ENCODE data around the gene ZBTB7C.

Gene ZBTB7C

DNA sequence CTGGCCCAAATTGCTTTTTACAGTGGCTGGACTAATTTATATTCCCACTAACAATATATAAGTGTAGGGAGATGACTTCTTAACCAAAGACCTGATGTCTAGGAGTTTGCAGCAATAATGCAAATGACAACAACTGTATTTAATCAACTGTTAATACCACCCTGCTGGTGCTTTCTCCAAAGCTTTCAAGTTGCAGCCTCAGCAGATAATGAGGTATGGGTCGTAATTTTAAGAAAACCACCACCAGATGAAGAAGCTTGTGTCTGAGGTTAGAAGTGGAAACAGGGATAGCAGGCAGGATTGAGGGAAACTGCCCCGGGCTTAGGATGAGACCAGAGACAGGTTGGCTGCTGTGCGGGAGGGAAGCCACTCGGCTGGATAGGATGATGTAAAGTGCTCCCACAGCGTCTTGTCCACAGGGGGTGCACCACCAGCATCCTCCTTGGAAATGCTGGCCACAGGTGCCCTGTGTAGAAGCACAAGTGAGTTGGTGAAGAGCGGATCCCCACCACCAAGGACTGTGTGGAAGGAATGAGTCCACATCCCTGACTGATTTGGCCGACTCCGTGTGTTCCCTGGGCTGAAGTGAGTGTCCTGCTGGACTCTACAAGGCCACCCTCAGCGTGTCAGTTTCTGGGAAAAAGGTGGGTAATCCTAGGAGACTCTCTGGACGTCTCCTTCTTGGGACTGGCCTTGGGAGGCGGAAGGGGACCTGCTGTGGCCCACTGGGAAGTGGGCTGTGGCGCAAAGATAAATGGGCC lies 402.6 kb downstream of the ZBTB7C start:
- DNase-seq, result no peak

DNA sequence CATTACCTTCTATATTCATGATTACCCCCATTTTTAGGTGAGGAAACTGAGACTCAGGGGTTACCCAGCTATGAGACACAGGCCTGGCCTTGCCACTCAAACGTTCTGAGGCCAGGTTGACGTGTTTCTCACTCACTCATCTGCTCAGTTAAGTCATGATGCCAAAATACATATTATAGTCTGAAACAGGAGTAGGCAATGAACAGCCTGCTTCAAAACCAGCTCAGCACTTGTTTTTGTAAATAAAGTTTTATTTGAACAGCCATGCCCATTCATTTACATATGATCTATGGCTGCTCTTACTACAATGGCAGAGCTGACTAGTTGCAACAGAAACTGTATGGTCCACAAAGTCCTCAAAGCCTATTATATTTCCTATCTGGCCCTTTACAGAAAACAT lies 404.6 kb downstream of the ZBTB7C start:
- DNase-seq, result no peak

DNA sequence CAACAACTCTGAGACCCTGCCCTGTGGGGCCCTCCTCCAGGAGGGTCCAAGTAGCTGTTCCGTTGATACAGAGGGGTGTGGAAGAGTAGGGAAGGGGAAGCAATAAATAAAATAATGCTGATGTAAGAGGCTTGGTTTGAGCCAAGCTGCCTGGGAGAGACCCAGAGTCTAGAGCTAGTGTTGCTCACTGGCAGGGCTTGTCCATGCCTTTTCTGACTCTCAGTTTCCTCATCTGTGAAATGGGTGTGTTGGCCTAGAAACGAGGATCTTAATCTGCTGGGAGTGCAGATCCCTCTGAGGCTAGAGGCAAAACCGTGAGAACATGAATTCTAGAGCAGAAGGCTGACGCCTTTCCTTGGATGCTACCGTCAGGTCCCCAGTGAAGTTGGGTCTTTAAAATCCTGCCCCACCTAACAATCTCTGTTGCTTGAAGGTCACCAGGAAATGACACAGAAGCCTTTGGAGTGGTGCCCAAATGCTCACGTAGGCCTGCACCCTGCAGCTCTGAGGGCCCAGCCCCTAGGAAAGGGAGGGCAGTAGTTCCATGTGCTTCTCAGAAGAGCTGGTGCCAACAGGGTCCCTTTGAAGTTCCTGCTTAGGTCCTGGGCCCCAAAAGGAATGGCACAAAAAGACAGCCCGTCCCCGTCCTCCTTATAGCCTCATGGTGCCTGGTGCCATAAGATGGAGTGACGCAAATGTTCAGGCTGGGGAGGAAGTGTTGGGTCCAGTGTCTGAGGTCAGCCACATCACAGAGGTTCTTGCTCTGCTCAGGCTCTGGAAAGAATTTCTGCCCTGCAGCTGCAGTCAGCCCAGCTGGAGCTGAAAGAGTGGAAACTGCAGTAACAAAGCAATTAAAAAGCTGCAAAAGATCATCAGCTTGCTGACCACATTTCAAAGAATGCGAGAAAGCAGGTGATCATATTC lies 405.5 kb downstream of the ZBTB7C start:
- DNase-seq, result no peak

DNA sequence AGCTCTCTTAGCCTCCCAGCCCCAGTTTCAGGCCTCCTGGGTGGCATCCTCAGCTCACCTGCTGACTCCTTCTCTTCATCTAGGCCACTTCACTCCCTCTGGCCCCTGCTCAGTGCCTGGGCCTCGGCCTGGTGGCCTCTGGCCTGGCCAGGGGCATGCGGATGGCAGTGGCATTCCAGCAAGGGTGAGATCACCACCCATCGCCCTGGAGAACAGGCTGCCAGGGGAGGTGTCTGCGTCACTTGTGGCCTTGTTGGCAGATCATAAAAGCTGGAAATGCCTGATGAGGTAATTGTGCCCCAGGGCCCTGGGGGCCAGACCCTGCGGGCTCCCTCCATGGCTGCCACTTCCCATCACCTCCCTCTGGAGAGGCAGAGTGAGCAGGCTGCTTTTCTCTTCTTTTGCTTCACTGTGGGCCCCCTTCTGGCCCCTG lies 406.2 kb downstream of the ZBTB7C start:
- DNase-seq, result no peak

DNA sequence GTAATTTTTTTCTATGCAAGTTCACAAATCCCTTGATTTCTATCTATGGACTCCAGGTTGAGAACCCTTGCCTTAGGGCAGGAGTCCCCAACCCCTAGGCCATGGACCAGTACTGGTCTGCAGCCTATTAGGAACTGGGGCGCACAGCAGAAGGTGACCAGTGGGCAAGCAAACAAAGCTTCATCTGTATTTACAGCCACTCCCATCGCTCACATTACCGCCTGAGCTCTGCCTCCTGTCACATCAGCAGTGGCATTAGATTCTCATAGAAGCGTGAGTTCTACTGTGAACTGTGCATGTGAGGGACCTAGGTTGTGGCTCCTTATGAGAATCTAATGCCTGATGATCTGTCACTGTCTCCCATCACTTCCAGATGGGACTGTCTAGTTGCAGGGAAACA lies 408.5 kb downstream of the ZBTB7C start:
- no peak for DNase-seq

DNA sequence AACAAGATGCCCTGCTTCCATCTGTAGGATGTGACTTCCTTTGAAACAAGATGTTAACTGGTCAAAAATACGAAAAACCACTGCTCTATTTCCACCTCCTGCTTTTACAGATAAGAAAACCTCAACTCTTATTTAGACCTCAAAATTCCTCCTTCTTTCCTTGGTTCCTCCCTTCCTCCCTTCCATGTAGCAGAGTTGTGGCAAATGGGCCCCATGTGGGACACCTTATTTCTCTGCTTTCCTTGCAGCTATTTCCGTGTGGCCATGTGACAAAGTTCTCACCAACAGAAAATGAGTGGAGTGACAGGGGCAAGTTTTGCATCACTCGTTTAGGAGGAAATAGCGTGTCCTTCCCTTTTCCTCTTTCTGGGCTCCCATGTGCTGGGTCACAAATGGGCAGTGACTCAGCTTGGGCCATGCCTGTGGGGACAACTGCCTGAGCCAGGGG lies 409.4 kb downstream of the ZBTB7C start:
- DNase-seq, result no peak

DNA sequence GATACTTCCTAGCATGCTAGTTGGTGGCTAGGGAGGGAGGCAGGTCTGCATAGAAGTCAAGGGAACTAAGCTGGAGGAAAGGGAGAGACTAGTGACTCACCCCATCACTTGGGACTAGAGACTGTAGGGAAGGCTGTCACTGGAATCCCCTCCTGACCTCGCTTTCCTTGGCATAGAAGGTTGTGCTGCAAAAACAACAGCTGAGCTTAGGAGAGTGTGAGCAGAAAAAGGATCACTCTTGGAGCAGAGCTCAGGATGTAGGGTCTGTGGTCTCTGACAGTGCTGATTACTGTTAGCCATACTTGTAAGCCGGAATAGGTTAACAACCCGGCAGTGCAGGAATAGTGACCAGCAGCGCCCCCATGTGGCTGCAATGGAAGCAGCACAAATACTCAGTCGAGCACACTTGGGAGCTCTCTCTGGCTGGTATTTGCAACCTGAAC lies 411.8 kb downstream of the ZBTB7C start:
- no peak for DNase-seq

DNA sequence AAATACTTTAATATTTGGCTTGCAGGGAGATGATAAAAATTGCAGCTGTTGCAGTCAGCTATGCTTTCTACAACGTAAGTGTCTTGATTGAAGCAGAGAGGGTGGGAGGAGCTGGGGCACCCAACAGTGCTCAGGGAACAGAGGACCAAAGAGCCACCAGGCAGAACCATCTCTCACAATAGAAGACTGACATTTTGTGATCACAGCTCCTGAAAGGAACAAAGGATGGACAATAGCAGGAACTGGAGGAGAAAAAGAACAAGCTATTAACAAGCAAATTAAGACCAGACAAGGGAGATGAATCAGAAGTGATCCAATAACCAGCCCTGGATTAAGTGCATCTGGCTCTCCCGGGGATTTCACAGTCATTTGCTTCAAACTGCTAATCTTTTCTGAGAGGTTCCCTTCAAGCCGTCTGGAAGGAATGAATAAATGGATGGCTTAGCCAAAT lies 413.1 kb downstream of the ZBTB7C start:
- no peak for DNase-seq

DNA sequence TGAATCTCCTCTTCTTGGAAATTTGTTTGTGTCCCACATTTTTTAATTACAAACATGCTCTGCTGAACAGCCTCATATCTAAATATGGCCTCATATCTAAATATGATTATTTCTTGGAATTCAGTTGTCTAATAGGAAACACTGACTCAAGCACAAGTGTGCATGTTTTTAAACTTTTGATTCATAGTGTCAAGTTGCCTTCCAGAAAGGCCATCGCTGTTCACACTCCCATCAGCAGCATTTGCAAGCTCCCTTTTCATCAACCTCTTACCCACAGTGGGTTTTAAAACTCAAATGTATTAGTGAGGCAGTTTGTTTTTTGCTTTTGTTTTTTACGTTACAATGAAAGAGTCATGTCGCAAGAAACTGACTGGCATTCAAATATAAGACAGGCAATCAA lies 413.5 kb downstream of the ZBTB7C start:
- no peak for DNase-seq

DNA sequence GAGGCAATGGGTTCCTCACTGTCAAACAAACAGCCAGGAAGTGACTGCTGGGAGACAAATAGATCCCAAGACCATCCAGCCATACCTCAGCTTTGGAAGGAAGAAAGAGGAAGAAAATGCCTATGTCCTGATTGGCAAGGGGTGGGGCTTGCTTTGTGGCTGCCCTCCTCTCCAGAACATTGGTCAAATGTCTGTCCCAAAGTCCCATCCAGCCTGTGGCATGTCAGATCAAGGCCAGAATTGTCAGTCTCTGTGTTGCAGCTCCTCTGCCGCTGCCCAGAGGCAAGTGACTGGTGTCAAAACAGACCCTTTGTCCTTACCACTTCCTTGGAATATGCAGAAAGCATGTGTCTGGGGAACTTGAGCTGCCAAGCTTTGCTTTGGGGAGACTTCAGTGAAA lies 415.8 kb downstream of the ZBTB7C start:
- no peak for DNase-seq

DNA sequence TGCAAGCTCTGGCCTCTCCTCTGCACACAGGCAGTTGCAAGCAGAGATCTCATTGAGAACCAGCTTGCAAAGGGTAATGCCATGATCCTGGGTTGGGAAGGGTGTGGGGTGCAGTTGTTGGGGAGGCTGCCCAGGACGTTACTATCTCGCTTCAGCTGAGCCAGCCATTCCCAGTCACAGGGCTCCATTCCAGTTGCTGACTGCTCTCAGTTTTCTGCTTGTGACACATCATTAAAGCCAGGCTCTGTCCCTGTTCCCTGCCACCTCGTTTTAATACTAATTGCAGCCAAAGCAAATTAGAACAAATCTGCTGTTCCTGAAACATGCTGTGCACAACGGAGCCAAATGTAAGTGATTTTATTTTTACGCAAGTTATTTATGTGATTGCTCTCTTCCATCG lies 416.2 kb downstream of the ZBTB7C start:
- no peak for DNase-seq

DNA sequence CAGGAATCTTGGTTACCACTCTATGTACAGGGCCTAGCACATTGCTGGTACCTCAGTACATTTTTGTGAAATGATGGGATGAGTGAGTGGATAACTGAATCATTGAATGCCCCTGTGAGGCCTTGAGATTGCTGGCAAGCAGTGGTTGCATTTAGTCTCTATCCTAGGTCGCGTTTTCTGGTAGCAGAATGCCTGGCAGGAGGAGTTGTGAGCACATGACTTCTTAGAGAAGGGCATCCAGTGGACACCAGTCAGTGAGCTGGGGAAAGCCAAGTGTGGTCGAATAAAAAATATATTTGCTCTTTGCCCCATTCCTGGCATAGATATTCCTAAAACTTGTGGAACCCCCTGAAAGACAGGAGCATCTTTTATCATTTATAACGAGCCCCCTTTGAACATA lies 416.9 kb downstream of the ZBTB7C start:
- no peak for DNase-seq

DNA sequence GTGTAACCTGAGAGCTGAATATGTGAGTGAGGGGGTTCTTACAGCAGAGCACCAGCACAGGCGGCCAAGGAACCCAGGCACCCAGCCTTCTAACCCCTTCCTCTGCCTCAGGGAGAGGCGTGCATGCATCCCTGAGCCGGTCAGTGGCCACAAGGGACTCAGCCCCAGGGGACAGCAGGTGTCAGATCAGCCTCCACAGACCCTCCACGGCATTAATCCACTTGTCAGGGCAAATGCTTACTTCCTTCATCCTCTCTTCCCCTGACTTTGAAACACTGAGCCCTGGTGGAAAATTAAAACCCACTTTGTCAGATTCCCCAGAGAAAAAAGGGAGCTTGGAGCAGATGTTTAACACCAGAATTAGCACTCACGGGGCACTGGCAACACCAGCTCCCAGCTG lies 418.2 kb downstream of the ZBTB7C start:
- DNase-seq, result no peak

DNA sequence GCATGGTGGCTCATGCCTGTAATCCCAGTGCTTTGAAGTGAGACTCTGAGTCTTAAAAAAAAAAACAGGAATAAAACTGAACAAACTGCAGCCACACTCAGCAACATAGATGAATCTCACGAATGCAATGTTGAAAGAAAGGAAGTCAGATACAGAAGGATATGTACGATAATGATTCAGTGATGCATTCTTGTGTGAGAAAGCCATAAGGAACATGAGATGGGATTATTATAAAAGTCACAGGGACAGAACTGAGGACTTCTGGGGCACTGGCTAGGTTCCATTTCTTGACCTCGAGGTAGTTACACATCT lies 421.8 kb downstream of the ZBTB7C start:
- no peak for DNase-seq

DNA sequence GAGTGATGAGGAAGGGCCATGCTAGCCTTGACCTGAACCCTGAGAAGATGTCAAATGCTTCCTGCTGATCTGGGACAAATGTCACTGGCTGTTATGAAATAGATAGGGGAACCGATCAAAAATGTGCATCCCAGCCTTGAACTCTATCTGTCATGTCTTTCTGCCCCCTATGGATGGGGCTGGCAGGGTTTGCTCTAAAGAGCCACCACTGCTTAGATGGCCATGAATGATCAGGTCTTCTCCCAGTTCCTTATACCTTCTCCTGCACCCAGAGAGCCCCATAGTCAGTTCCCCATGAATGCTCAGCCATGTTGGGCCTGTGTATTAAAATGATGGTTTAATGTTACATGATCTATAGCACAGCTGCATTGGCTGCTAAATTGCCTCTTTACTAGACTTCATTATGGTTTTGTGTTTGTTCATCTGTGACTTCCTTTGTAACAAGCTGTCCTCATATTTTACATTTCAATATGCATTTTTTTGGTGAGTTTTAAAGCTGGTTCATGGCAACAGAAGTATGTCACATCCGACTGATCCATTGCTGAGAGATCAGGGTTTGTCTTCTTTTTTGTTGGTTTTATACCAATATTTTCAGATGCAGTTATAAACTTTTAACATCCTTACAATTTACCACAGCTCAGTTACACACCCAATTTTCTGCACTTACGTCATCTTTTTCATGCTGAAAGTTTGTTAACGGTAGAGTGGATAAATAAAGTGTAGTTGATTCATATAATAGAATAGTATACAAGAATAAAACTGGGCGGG lies 422.4 kb downstream of the ZBTB7C start:
- DNase-seq, result no peak

DNA sequence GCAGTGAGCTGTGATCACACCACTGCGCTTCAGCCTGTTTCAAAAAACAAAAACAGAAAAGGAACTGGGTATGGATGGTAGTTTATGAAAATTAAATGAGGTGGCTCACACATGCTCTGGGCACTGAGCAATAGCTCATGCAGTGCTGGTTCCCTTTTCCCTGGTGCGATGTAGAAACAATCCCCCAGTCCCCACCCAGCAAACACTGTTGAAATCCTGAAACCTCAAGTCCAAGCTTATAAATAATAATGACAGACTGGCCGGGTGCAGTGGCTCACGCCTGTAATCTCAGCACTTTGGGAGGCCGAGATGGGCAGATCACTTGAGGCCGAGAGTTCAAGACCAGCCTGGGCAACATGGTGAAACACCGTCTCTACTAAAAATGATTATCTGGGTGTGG lies 423.3 kb downstream of the ZBTB7C start:
- no peak for DNase-seq

DNA sequence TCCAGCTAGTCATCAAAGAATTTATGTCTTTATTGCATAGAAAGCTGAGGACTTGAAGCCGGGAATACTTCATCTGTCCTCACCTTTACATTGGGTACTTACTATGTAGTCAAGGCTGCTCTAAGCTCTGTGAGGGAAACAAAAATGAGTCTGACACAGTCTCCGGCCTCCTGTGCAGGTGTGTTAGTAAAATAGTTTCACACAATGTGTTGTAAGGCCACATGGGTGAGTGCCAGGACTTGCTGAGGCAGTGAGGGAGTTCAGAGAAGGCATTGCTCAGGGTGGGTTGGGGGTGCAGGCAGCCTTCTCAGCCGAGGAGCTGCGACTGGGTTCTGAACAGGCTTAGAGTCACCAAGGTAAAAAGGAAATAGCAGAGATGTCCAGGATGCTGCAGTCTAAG lies 424.2 kb downstream of the ZBTB7C start:
- DNase-seq, result no peak

DNA sequence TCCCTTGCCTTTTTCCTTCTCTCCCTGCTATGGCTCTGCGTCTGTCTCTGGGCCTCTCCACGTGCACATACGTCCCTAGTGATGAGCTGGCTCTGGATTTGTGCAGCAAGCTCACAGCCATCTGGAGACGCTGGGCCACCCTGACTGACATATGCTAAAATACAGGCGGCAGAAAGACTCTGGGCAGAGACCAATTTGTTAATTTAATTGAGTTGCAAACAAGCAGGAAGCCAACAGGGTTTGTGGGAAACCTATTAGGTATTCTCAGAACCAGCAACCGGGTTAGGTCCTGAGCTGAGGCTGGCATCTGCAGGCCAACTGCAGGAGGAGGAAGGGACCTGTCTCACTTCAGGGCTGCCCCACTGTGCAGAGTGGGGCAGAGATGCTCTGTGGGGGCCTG lies 425.2 kb downstream of the ZBTB7C start:
- no peak for DNase-seq

DNA sequence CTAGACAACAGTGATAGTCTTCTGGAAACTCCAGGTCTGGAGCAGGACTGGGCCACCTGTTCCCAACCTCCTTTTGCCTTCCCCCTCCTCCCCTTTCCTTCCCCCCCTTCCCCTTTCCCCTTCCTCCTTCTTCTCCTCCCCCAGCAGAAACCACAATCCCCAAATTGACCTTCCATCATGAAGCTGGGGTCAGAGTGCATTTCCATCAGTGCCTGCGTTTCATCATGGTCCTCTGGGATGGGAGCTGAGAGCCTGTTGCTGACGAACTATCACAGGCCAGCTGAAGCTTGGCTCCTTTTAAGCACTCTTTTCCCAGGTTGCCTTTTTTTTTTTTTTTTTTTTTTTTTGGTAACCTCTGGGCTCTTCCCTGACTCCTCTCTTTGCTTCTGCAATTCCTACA lies 426.1 kb downstream of the ZBTB7C start:
- DNase-seq, result no peak

DNA sequence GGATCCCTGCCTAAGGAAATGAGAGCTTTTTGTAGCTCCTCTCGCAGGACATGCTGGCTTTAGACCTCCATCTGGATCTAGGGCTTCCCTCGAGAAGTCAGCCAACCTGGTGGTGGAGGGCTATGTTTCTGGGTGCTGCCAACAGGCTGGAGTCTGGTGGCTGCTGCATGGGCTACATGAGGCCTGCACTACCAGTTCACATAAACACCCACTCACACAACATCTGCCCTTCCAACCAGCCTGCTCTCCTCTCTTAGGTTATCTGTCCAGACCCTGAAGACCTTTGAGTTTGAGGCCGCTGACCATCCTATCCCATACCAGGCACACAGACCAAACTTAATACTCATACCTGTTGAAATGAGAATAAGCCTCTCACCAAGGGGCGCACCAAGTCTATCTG lies 427.4 kb downstream of the ZBTB7C start:
- no peak for DNase-seq

DNA sequence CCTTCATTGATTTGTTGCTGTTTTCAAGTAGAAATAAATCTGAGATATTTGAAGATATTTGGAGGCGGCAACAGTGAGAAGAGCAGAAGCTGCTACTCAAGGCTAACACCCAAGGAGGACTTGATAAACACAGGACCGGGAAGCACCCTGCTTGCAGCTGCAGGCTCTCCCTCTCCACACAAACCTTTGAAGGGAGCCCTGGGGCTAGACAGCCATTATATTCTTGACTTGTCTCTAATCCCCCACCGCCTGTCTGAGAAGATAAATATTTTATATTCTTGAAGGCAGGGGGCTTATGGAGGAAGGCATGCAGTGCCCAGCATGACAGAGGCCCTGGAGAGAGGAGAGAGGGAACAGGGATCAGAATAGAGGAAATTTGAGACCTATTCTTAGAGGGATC lies 427.9 kb downstream of the ZBTB7C start:
- no peak for DNase-seq

DNA sequence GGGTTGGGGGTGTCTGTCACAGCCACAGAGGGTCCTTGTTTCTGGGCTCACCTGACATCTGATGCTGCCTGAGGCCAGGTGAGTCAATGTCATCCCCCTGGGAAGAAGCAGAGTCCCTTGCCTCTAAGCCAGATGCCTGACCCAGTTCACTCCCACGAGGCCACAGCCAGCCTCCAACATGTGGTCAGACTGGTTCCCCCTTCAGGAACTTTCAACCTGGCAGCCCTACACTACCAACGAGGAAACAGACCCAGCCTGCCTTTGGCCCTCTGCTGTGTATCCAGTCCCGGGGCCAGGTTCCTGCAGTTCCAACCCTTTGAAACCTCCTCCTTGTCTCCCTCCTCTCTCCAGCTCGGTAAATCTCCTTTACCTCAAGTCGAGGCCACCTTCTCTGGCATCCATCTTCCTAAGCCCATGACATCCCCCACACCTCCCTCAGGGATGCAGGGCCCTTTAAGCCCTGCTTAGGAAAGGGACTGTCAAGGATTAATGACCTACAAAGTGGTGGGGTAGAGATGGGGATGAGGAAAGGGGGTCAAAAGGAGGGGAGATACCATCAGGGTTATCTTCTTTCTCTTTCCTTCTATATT lies 429.5 kb downstream of the ZBTB7C start:
- DNase-seq, result no peak

DNA sequence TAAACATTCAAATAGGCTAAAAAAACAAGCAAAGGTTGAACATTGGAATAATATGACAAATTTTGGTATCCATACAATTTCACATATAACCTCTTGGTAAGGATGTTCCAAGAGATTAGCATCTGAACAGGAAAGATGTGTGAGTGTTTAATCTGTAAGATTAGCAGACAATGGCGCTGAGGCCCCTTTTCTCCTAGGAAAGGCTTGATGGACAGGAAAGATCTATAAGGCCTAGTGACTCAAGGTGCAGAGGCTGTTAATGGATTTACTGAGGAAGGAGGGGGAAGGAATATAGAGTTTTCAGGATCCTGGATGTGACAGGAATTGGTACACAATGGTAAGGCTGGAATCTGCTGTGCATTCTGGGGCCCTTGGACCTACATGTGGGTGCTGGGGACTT lies 430.6 kb downstream of the ZBTB7C start:
- no peak for DNase-seq

Data from activated CD8-positive, alpha-beta memory T cell treated with anti-CD3 and anti-CD28 coated beads, Interleukin-2, amount 50 U/mL, for 4 hours (primary cell).